IMR-90 (cell line): ENCODE results near the gene RAB11FIP4. TPM values are rescaled to one million over a fixed set of nuclear protein-coding genes. Genes with fewer than 3 reads are reported as not detected.

ENCODE experiments used
- ATAC-seq: fragments of 200-7000 bp; cut with Tn5 transposase; 2 replicates; pipeline ENCODE4 v1.9.1; 2020; ENCODE audit warnings: low read depth, mild to moderate bottlenecking, moderate library complexity
- BruUV-seq: library from RNA; stranded (reverse); fragments of 400-500 nt; replicated peaks from 2 replicates; lab custom pipeline; 2021; lab: Mats Ljungman, UMichigan
- CTCF ChIA-PET: fragments of 300-600 bp; formaldehyde crosslinking; extraction: SDS; loops from one replicate; lab custom pipeline; 2021; ENCODE audit warnings: antibody characterized with exemption; lab: Yijun Ruan, JAX
- POLR2A ChIA-PET: fragments of 300-600 bp; sonication (Branson Sonifier 250); formaldehyde crosslinking; loops from one replicate; lab custom pipeline; 2022; ENCODE audit warnings: antibody characterized with exemption; ENCODE audit not compliant: unreplicated experiment; lab: Charles Lee
- DNase-seq: peaks from one replicate; pipeline ENCODE4 v3.0.0; 2013
- H2AFZ ChIP-seq: replicated peaks from 2 replicates; pipeline ENCODE3; 2013; ENCODE audit warnings: low read length, mild to moderate bottlenecking; ENCODE audit not compliant: poor library complexity
- H2AK5ac ChIP-seq: 2 replicates; pipeline ENCODE4 v1.6.1; 2013; ENCODE audit warnings: low read depth, low read length, inconsistent platforms
- H2AK9ac ChIP-seq: replicated peaks from 2 replicates; pipeline ENCODE3; 2013; ENCODE audit warnings: mild to moderate bottlenecking, low read depth, low read length, moderate library complexity; ENCODE audit not compliant: poor library complexity
- H2BK120ac ChIP-seq: 2 replicates; pipeline ENCODE4 v1.6.1; 2013; ENCODE audit warnings: low read depth, low read length, inconsistent platforms
- H2BK15ac ChIP-seq: 3 replicates; pipeline ENCODE4 v1.6.1; 2013; ENCODE audit warnings: low read depth, low read length, inconsistent platforms
- H2BK20ac ChIP-seq: 2 replicates; pipeline ENCODE4 v1.6.1; 2013; ENCODE audit warnings: low read depth, mild to moderate bottlenecking, inconsistent platforms, low read length, moderate library complexity
- H2BK5ac ChIP-seq: 2 replicates; pipeline ENCODE4 v1.6.1; 2013; ENCODE audit warnings: mild to moderate bottlenecking, low read depth, low read length, inconsistent platforms; ENCODE audit not compliant: poor library complexity, severe bottlenecking
- H3K14ac ChIP-seq: replicated peaks from 2 replicates; pipeline ENCODE4 v1.6.1; 2013; ENCODE audit warnings: low read depth, low read length, inconsistent platforms
- H3K18ac ChIP-seq: 2 replicates; pipeline ENCODE4 v1.6.1; 2013; ENCODE audit warnings: low read depth, low read length, control low read depth
- H3K23ac ChIP-seq: 2 replicates; pipeline ENCODE4 v1.6.1; 2013; ENCODE audit warnings: low read depth, low read length, inconsistent platforms
- H3K27ac ChIP-seq: 2 replicates; pipeline ENCODE4 v1.5.1; 2013; ENCODE audit warnings: mild to moderate bottlenecking, control low read depth, low read length; ENCODE audit not compliant: insufficient read depth
- H3K27me3 ChIP-seq: 2 replicates; pipeline ENCODE4 v1.6.1; 2013; ENCODE audit warnings: low read length; ENCODE audit not compliant: control insufficient read depth, insufficient read depth
- H3K36me3 ChIP-seq: 2 replicates; pipeline ENCODE4 v1.6.1; 2013; ENCODE audit warnings: low read length, mixed read lengths; ENCODE audit not compliant: control insufficient read depth, insufficient read depth
- H3K4ac ChIP-seq: 2 replicates; pipeline ENCODE4 v1.6.1; 2013; ENCODE audit warnings: low read depth, low read length, inconsistent platforms
- H3K4me1 ChIP-seq: 2 replicates; pipeline ENCODE4 v1.6.1; 2013; ENCODE audit warnings: low read length, mixed read lengths; ENCODE audit not compliant: control insufficient read depth, insufficient read depth
- H3K4me2 ChIP-seq: 2 replicates; pipeline ENCODE4 v1.6.1; 2013; ENCODE audit warnings: low read depth, mild to moderate bottlenecking, control low read depth, low read length, moderate library complexity
- H3K4me3 ChIP-seq: 2 replicates; pipeline ENCODE4 v1.5.1; 2013; ENCODE audit warnings: low read depth, mild to moderate bottlenecking, control low read depth, low read length, moderate library complexity; ENCODE audit not compliant: insufficient read depth
- H3K56ac ChIP-seq: 2 replicates; pipeline ENCODE4 v1.6.1; 2013; ENCODE audit warnings: low read length, inconsistent platforms; ENCODE audit not compliant: insufficient read depth; ENCODE audit errors: extremely low read depth
- H3K79me1 ChIP-seq, 2 experiments: 2 replicates each; pipeline ENCODE4 v1.6.1; 2013; ENCODE audit warnings: low read length in 2 of 2, inconsistent platforms in 1 of 2, low read depth in 1 of 2
- H3K9ac ChIP-seq: 2 replicates; pipeline ENCODE4 v1.6.1; 2013; ENCODE audit warnings: low read depth, low read length, control low read depth
- H3K9me1 ChIP-seq: 2 replicates; pipeline ENCODE4 v1.6.1; 2013; ENCODE audit warnings: low read length, inconsistent platforms; ENCODE audit not compliant: insufficient read depth
- H3K9me3 ChIP-seq: 2 replicates; pipeline ENCODE4 v1.6.1; 2013; ENCODE audit warnings: low read length; ENCODE audit not compliant: control insufficient read depth, insufficient read depth
- H4K20me1 ChIP-seq: 2 replicates; pipeline ENCODE4 v1.6.1; 2013; ENCODE audit warnings: low read length, inconsistent platforms; ENCODE audit not compliant: insufficient read depth
- H4K5ac ChIP-seq: 2 replicates; pipeline ENCODE4 v1.6.1; 2013; ENCODE audit warnings: mild to moderate bottlenecking, low read depth, low read length, control low read depth
- H4K8ac ChIP-seq, 2 experiments: 2 replicates each; pipeline ENCODE4 v1.6.1; 2013; ENCODE audit warnings: low read depth in 2 of 2, low read length in 2 of 2, control low read depth in 1 of 2, inconsistent platforms in 1 of 2
- H4K91ac ChIP-seq: 2 replicates; pipeline ENCODE4 v1.6.1; 2013; ENCODE audit warnings: low read depth, low read length, inconsistent platforms; ENCODE audit not compliant: insufficient read depth
- RCOR1 ChIP-seq: IDR thresholded peaks from 2 replicates; pipeline ENCODE4 v1.6.1; 2012; ENCODE audit warnings: mild to moderate bottlenecking, low read length, improper control_type of control experiment; ENCODE audit not compliant: insufficient replicate concordance
- WGBS, 2 experiments: methylation state at CpG; one replicate each; pipeline versions ENCODE4 v1.1.5 to v1.1.7; 2013; ENCODE audit warnings: missing lambda C conversion rate in 2 of 2; ENCODE audit not compliant: insufficient read length in 1 of 2; ENCODE audit errors: extremely low coverage in 2 of 2; 5-methylcytosine and 5-hydroxymethylcytosine counted together
- dilution Hi-C: fragments of 300-500 bp; cut with HindIII; formaldehyde crosslinking; loops from one replicate; pipeline ENCODE4 v1.14.3; 2018; ENCODE audit warnings: low sequenced_read_pairs; ENCODE audit not compliant: unreplicated experiment
- in situ Hi-C: fragments of 300-500 bp; cut with MboI; formaldehyde crosslinking; loops from 3 replicates; pipeline ENCODE4 v1.14.3; 2019; ENCODE audit warnings: low sequenced_read_pairs, inconsistent platforms, mixed read lengths
- intact Hi-C: fragments of 100-400 bp; cut with micrococcal nuclease; formaldehyde crosslinking; loops from 2 replicates; pipeline ENCODE4 v1.10.0; 2022
- polyA plus RNA-seq, 3 experiments: library from polyadenylated mRNA; depleted of rRNA; stranded (reverse); fragments of >200 nt; gene quantifications; 2 replicates each; pipeline ENCODE4 v1.2.3, GENCODE V29; 2012; ENCODE audit warnings: low replicate concordance in 1 of 3
- total RNA-seq: library from RNA; depleted of rRNA; stranded (reverse); fragments of >200 nt; gene quantifications from 2 replicates; pipeline ENCODE4 v1.2.3, GENCODE V29; 2012

RAB11FIP4 gene
- total and polyA plus RNA-seq, 2 of the 4 experiments (the other 2 are of a cell fraction) = 0.68 to 1.1 TPM

- in situ Hi-C loops = no loop called here
- Histone ChIP-seq H3K18ac (no peak overlapping the region), H3K4me2 (no peak overlapping the region), H3K4ac (peak overlapping the region; percentile 80; the same call in 1 of the 2 replicates), H3K4me1 (peaks cover 23% of the 10 kb centered on the region), H3K79me1 (peaks cover 16 to 77% of the 10 kb centered on the region in 2 experiments), H4K5ac (no peak overlapping the region), H2AFZ (peak overlapping the region; percentile 2), H3K56ac (no peak overlapping the region), H4K20me1 (peaks cover 29% of the 10 kb centered on the region), H3K36me3 (peaks cover 5% of the 10 kb centered on the region; the same call in 1 of the 2 replicates), H4K8ac (no peak overlapping the region), H3K4me3 (no peak overlapping the region), H3K27ac (no peak overlapping the region), H3K27me3 (no peaks in the 10 kb centered on the region), H2BK5ac (no peak overlapping the region), H4K91ac (no peak overlapping the region), H2AK9ac (no peak overlapping the region), H2BK120ac (no peak overlapping the region), H3K23ac (no peak overlapping the region), H3K9ac (no peak overlapping the region), H3K14ac (no peak overlapping the region), H2BK20ac (no peak overlapping the region), H2BK15ac (no peak overlapping the region), H2AK5ac (no peak overlapping the region; the same call in 1 of the 2 replicates), H3K9me3 (no peaks in the 10 kb centered on the region), H3K9me1 (peaks cover 27% of the 10 kb centered on the region)
- ATAC-seq (no peak), DNase-seq (no peak)
- POLR2A ChIA-PET = no interaction called here
- intact Hi-C loops = no loop called here
- no TSS peak for BruUV-seq
- dilution Hi-C loops = no loop called here
- CTCF ChIA-PET = no interaction called here
- WGBS, 2 experiments = 86% methylated on average over 2 of the region's 6 CpGs; no CpG with 5 or more reads in 1 of the 2 experiments
- TF ChIP-seq RCOR1 = no peak
Observed at GRCh38 chr17:31573861-31574260, 182.4 kb downstream of the RAB11FIP4 start.
